ENCODE measurements around the gene CPEB2. TPM values are rescaled to one million over a fixed set of nuclear protein-coding genes. Genes with fewer than 3 reads are reported as not detected.

CPEB2 gene
- total and polyA plus RNA-seq, 12 donors: 3.2 to 15.8 (median 8.7) TPM

- no peaks in the 10 kb centered on the region for H3K27me3 ChIP-seq
- H3K4me1 ChIP-seq (replicated peaks in 1 of 2): no peaks in the 10 kb centered on the region
- H3K9me3 ChIP-seq (replicated peaks in 1 of 3): no peaks in the 10 kb centered on the region
- no peak for TF ChIP-seq CTCF (IDR thresholded peaks at IDR 0.05)
- TF ChIP-seq POLR2A (IDR thresholded peaks at IDR 0.05): no peak
- peaks cover 0 to 13% of the 10 kb centered on the region in 2 donors for H3K36me3 ChIP-seq (replicated peaks in 1 of 2)
- 93 to 100% (median 97%) methylated on average over 1 of the region's 1 CpG for WGBS, 4 donors
- no peak overlapping the region for H3K27ac ChIP-seq
- DNase-seq: no peak
- H3K4me3 ChIP-seq: no peak overlapping the region
- intact Hi-C loops (cut with DNase I): no loop called here
These were observed 66.0 kb downstream of the CPEB2 start for GRCh38 chr4:15068298-15068697.

- no peaks in the 10 kb centered on the region for H3K4me1 ChIP-seq (replicated peaks in 1 of 2)
- DNase-seq: no peak
- H3K9me3 ChIP-seq (replicated peaks in 1 of 3): peaks cover 0 to 9% (median 9%) of the 10 kb centered on the region in 3 donors
- TF ChIP-seq POLR2A (IDR thresholded peaks at IDR 0.05) (no peak), CTCF (IDR thresholded peaks at IDR 0.05) (no peak)
- H3K36me3 ChIP-seq (replicated peaks in 1 of 2): no peaks in the 10 kb centered on the region
- no peak overlapping the region for H3K27ac ChIP-seq
- no peak overlapping the region for H3K4me3 ChIP-seq
- no peaks in the 10 kb centered on the region for H3K27me3 ChIP-seq
- intact Hi-C loops (cut with DNase I): no loop called here
These were observed 73.6 kb downstream of the CPEB2 start for GRCh38 chr4:15075875-15076274.

- no peaks in the 10 kb centered on the region for H3K36me3 ChIP-seq (replicated peaks in 1 of 2)
These were observed 75.7 kb downstream of the CPEB2 start for GRCh38 chr4:15077969-15078368.

More at GRCh38 chr4:15077969-15078368, 75.7 kb downstream of the CPEB2 start:
- intact Hi-C loops (cut with DNase I): no loop called here
- Histone ChIP-seq H3K27ac (no peak overlapping the region), H3K4me3 (no peak overlapping the region), H3K9me3 (replicated peaks in 1 of 3) (peaks cover 0 to 9% (median 9%) of the 10 kb centered on the region in 3 donors), H3K4me1 (replicated peaks in 1 of 2) (no peaks in the 10 kb centered on the region), H3K27me3 (no peaks in the 10 kb centered on the region)
- no peak for TF ChIP-seq POLR2A (IDR thresholded peaks at IDR 0.05)
- TF ChIP-seq CTCF (IDR thresholded peaks at IDR 0.05): no peak
- 41 to 71% (median 61%) methylated on average over 2 of the region's 2 CpGs for WGBS, 4 donors
- DNase-seq: no peak

All from adrenal gland (tissue), 12 donors.